AG09319 (cell line): ENCODE measurements around the gene TRMT44.

Experiments used
- DNase-seq: peaks from one replicate; pipeline ENCODE4 v3.0.0-alpha.2; 2010; ENCODE audit warnings: low read depth; ENCODE audit errors: extremely low read depth
- CTCF ChIP-seq: IDR thresholded peaks from 2 replicates; pipeline ENCODE4 v1.5.1; 2011; ENCODE audit warnings: low read depth, mild to moderate bottlenecking, inconsistent platforms, low read length, moderate library complexity

The TRMT44 gene

DNA sequence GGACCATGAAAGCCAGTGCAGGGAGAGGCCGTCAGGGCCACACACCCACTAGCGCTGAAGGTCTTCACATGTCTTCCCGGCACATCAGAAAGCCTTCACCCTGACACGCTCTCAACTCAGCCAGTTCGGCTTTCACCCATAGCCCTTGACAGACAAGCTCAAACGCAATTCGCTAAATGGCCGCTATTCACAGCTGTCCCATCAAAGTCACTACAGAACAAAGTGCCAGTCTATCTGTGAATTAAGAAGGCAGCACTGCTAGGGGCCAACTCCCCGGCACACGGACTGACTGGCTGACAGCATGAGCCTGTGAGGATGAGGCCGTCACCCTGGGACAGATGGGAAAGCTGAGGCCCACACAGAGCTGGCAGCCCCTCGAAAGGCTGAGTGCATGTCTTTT lies 45.8 kb upstream of the TRMT44 start:
- no peak for TF ChIP-seq CTCF
- no peak for DNase-seq

- no peak for DNase-seq
- no peak for TF ChIP-seq CTCF
Observed at GRCh38 chr4:8395504-8396296, 44.9 kb upstream of the TRMT44 start.

- no peak for TF ChIP-seq CTCF
- no peak for DNase-seq
Observed at GRCh38 chr4:8396762-8397406, 43.7 kb upstream of the TRMT44 start.

DNA sequence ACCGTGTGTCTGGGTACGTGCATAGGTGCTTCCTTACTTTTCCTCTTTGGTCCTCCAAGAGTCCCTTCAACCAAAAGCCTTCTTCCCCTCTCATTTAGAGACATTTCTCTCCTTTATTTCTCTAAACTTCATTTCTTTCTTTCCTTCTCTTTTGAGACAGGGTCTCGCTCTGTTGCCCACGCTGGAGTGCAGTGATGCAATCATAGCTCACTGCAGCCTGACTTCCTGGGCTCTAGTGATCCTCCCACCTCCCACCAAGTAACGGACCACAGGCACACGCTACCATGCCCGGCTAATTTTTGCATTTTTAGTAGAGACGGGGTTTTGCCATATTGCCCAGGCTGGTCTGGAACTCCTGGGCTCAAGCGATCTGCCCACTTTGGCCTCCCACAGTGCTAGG lies 42.2 kb upstream of the TRMT44 start:
- no peak for DNase-seq
- TF ChIP-seq CTCF = no peak

DNA sequence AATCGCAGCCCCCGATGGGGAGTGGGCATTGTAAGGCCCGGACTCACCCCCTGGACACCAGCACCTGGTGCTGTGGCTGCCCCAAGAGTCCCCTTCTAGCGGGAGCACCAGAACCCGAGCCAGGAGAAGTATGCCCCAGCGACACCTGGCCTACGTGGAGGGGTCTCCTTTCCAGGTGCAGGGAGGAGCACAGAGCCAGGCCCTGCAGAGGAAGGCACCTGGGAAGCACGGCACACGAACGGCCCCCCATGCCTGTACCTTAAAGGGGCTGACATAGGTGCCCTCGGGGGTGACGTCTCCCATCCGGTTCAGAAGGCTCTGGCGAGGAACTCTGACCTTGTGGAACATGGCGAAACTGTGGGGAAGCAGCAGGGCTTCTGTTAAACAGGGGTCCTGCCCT lies 41.3 kb upstream of the TRMT44 start:
- DNase-seq = no peak
- TF ChIP-seq CTCF = no peak

DNA sequence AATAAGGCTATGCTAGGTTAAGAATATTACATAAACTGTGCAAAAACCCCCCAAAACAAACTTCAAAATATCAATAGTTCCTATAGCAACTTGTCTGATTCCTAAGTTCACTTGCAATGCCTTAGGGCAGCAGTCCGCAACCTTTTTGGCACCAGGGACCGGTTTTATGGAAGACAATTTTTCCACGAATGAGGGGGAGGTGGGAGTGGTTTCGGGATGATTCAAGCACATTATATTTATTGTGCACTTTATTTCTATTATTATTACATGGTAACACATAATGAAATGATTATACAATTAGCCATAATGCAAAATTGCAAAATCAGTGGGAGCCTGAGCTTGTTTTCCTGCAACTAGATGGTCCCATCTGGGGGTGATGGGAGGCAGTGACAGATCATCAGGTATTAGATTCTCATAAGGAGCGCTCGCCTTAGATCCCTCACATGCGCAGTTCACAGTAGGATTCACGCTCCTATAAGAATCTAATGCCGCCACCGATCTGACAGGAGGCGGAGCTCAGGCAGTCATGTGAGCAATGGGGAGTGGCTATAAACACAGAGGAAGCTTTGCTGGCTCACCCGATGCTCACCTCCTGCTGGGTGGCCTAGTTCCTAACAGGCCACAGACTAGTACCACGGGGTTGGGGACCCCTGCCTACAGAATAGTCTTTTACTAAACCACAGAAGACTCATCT lies 39.8 kb upstream of the TRMT44 start:
- peak; percentile 2 for TF ChIP-seq CTCF
- DNase-seq = peak; percentile 59

DNA sequence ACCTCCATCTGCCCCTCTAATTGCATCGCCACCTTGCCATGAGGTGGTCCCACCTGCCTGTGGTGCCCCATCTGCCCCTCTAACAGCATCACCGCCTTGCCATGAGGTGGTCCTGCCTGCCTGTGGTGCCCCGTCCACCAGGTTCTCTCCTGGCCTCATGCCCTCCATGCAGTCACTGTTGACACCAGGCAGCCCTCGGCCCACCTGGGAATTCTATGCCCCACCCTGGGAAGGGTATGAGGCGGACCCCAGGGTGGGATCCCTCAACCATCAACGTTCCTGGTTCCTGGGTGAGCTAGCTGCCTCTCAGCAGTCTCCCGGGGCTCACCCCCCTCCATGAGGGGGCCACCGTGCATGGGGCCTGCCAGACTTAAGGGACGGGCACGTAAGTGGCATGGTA lies 38.9 kb upstream of the TRMT44 start:
- DNase-seq = no peak
- TF ChIP-seq CTCF = no peak
